ENCODE measurements around the gene CASP3. TPM values are rescaled to one million over a fixed set of nuclear protein-coding genes. Genes with fewer than 3 reads are reported as not detected.

Gene CASP3
- total and polyA plus RNA-seq, 2 experiments from 2014 or later = 53.6 to 81.2 TPM

GRCh38 chr4:184680698-184681097, 31.5 kb upstream of the CASP3 start:
- Histone ChIP-seq H3K4me2 (no peak overlapping the region), H3K9me2 (replicated peaks; ENCODE audit: insufficient read depth) (no peaks in the 10 kb centered on the region), H3K9me3 (ENCODE audit: low read depth) (no peaks in the 10 kb centered on the region), H3K36me3 (replicated peaks; ENCODE audit: insufficient read depth, low read depth) (no peaks in the 10 kb centered on the region), H3K4me1 (ENCODE audit: insufficient read depth) (no peaks in the 10 kb centered on the region), H3K27me3 (no peaks in the 10 kb centered on the region), H3K79me2 (no peaks in the 10 kb centered on the region), H4K20me1 (ENCODE audit: insufficient read depth, poor library complexity, severe bottlenecking) (no peaks in the 10 kb centered on the region), H2AFZ (no peak overlapping the region), H3K4me3 (no peak overlapping the region), H3K27ac (peak overlapping the region; percentile 27)
- 84% methylated on average over 9 of the region's 9 CpGs for WGBS (ENCODE audit: low lambda C conversion rate, missing lambda C conversion rate)
- DNase-seq (ENCODE audit: low spot score) = peak; percentile 8
- TF ChIP-seq EZH2 (IDR thresholded peaks at IDR 0.05; ENCODE audit: borderline replicate concordance) (no peak), CTCF (IDR thresholded peaks at IDR 0.05; ENCODE audit: poor library complexity) (no peak), EZH2phosphoT487 (IDR thresholded peaks at IDR 0.05; ENCODE audit: low read depth, severe bottlenecking, unreplicated experiment) (no peak)

GRCh38 chr4:184675821-184676492, 26.7 kb upstream of the CASP3 start:
- Histone ChIP-seq H3K27me3 (no peaks in the 10 kb centered on the region), H3K9me2 (replicated peaks; ENCODE audit: insufficient read depth) (no peaks in the 10 kb centered on the region), H3K36me3 (replicated peaks; ENCODE audit: insufficient read depth, low read depth) (no peaks in the 10 kb centered on the region), H3K4me3 (no peak overlapping the region), H3K79me2 (no peaks in the 10 kb centered on the region), H4K20me1 (ENCODE audit: insufficient read depth, poor library complexity, severe bottlenecking) (no peaks in the 10 kb centered on the region), H3K4me2 (no peak overlapping the region), H3K9me3 (ENCODE audit: low read depth) (no peaks in the 10 kb centered on the region), H3K27ac (no peak overlapping the region), H3K4me1 (ENCODE audit: insufficient read depth) (no peaks in the 10 kb centered on the region), H2AFZ (no peak overlapping the region)
- TF ChIP-seq EZH2phosphoT487 (IDR thresholded peaks at IDR 0.05; ENCODE audit: low read depth, severe bottlenecking, unreplicated experiment) = no peak
- no peak for TF ChIP-seq CTCF (IDR thresholded peaks at IDR 0.05; ENCODE audit: poor library complexity)
- no peak for TF ChIP-seq EZH2 (IDR thresholded peaks at IDR 0.05; ENCODE audit: borderline replicate concordance)
- WGBS (ENCODE audit: low lambda C conversion rate, missing lambda C conversion rate) = 90% methylated on average over 3 of the region's 3 CpGs
- no peak for DNase-seq (ENCODE audit: low spot score)

GRCh38 chr4:184675018-184675417, 25.8 kb upstream of the CASP3 start:
- Histone ChIP-seq H4K20me1 (ENCODE audit: insufficient read depth, poor library complexity, severe bottlenecking) (no peaks in the 10 kb centered on the region), H3K4me3 (no peak overlapping the region), H3K9me3 (ENCODE audit: low read depth) (no peaks in the 10 kb centered on the region), H3K4me2 (no peak overlapping the region), H3K27ac (no peak overlapping the region), H3K9me2 (replicated peaks; ENCODE audit: insufficient read depth) (no peaks in the 10 kb centered on the region), H2AFZ (no peak overlapping the region), H3K79me2 (no peaks in the 10 kb centered on the region), H3K4me1 (ENCODE audit: insufficient read depth) (no peaks in the 10 kb centered on the region), H3K36me3 (replicated peaks; ENCODE audit: insufficient read depth, low read depth) (no peaks in the 10 kb centered on the region), H3K27me3 (no peaks in the 10 kb centered on the region)
- no peak for TF ChIP-seq EZH2phosphoT487 (IDR thresholded peaks at IDR 0.05; ENCODE audit: low read depth, severe bottlenecking, unreplicated experiment)
- no peak for TF ChIP-seq EZH2 (IDR thresholded peaks at IDR 0.05; ENCODE audit: borderline replicate concordance)
- TF ChIP-seq CTCF (IDR thresholded peaks at IDR 0.05; ENCODE audit: poor library complexity) = no peak
- 97% methylated on average over 5 of the region's 5 CpGs for WGBS (ENCODE audit: low lambda C conversion rate, missing lambda C conversion rate)
- DNase-seq (ENCODE audit: low spot score) = no peak

Data from hepatocyte (in vitro differentiated cells).